NB4 (cell line): ENCODE measurements around the gene SVIL.

Experiments used
- DNase-seq: peaks from one replicate; pipeline ENCODE4 v3.0.0; 2010; ENCODE audit warnings: low read depth
- H3K4me3 ChIP-seq: one replicate; pipeline ENCODE4 v1.5.1; 2011; ENCODE audit warnings: mild to moderate bottlenecking, low read depth, low read length, moderate library complexity
- CTCF ChIP-seq: IDR thresholded peaks from one replicate; pipeline ENCODE4 v1.5.1; 2012; ENCODE audit warnings: low read depth, low read length
- MAX ChIP-seq: IDR thresholded peaks from 2 replicates; pipeline ENCODE4 v1.6.1; 2011; ENCODE audit warnings: low read depth, low read length
- MYC ChIP-seq: IDR thresholded peaks from 2 replicates; pipeline ENCODE4 v1.6.1; 2011; ENCODE audit warnings: low read depth, low read length
- POLR2A ChIP-seq: IDR thresholded peaks from 2 replicates; pipeline ENCODE4 v1.6.1; 2011; ENCODE audit warnings: mild to moderate bottlenecking; ENCODE audit not compliant: insufficient read length; ENCODE audit errors: extremely low read depth

The SVIL gene

GRCh38 chr10:29435809-29436501, 198.8 kb downstream of the SVIL start:
- DNase-seq, result no peak
- TF ChIP-seq POLR2A (no peak), CTCF (no peak), MAX (no peak), MYC (no peak)
- no peak overlapping the region for H3K4me3 ChIP-seq

GRCh38 chr10:29434111-29434510, 200.7 kb downstream of the SVIL start:
- TF ChIP-seq MAX (no peak), CTCF (no peak)
- no peak for DNase-seq
- H3K4me3 ChIP-seq, result no peak overlapping the region

- H3K4me3 ChIP-seq, result no peak overlapping the region
- DNase-seq, result no peak
- TF ChIP-seq MAX, result no peak
- TF ChIP-seq MYC, result no peak
- no peak for TF ChIP-seq CTCF
- no peak for TF ChIP-seq POLR2A
Measured at GRCh38 chr10:29431711-29432110, 203.1 kb downstream of the SVIL start.

GRCh38 chr10:29430101-29430500, 204.7 kb downstream of the SVIL start:
- DNase-seq, result no peak
- H3K4me3 ChIP-seq, result no peak overlapping the region
- no peak for TF ChIP-seq MAX
- TF ChIP-seq POLR2A, result no peak
- TF ChIP-seq CTCF, result no peak
- no peak for TF ChIP-seq MYC

GRCh38 chr10:29428486-29428885, 206.3 kb downstream of the SVIL start:
- no peak overlapping the region for H3K4me3 ChIP-seq
- TF ChIP-seq MAX, result no peak
- no peak for TF ChIP-seq POLR2A
- no peak for TF ChIP-seq CTCF
- TF ChIP-seq MYC, result no peak
- no peak for DNase-seq

- no peak for DNase-seq
- no peak for TF ChIP-seq CTCF
- no peak for TF ChIP-seq MAX
- no peak for TF ChIP-seq MYC
- no peak for TF ChIP-seq POLR2A
- H3K4me3 ChIP-seq, result no peak overlapping the region
Measured at GRCh38 chr10:29427667-29428066, 207.1 kb downstream of the SVIL start.
